GM23338 (cell line): ENCODE data around the gene SORD. TPM values are rescaled to one million over a fixed set of nuclear protein-coding genes. Genes with fewer than 3 reads are reported as not detected.
A peak's percentile ranks its signal among the peaks of the same experiment; 100 is the strongest.

Experiments used
- ATAC-seq: fragments of 200-7000 bp; cut with Tn5 transposase; 3 replicates; pipeline ENCODE4 v1.9.1; 2020
- DNase-seq: peaks from one replicate; pipeline ENCODE4 v3.0.0-alpha.2; 2015; ENCODE audit warnings: low spot score
- H2AFZ ChIP-seq: fragments of 200-600 bp; sonication (generic); 2 replicates; pipeline ENCODE4 v1.8.0; 2016; ENCODE audit warnings: antibody characterized with exemption, mild to moderate bottlenecking, moderate library complexity
- H3F3A ChIP-seq: fragments of 200-600 bp; sonication (generic); replicated peaks from 2 replicates; pipeline ENCODE4 v1.8.0; 2017; ENCODE audit warnings: antibody characterized with exemption, mixed run types, low read depth
- H3K27ac ChIP-seq: fragments of 200-600 bp; sonication (generic); 2 replicates; pipeline ENCODE4 v1.6.1; 2016; ENCODE audit warnings: low read depth
- H3K27me3 ChIP-seq: fragments of 200-600 bp; sonication (generic); 2 replicates; pipeline ENCODE4 v1.8.0; 2016; ENCODE audit warnings: mild to moderate bottlenecking, mixed run types, moderate library complexity; ENCODE audit not compliant: insufficient read depth
- H3K36me3 ChIP-seq: fragments of 200-600 bp; sonication (generic); 2 replicates; pipeline ENCODE4 v1.8.0; 2016; ENCODE audit warnings: mild to moderate bottlenecking; ENCODE audit not compliant: insufficient read depth
- H3K4me1 ChIP-seq: fragments of 200-600 bp; sonication (generic); 2 replicates; pipeline ENCODE4 v1.8.0; 2016; ENCODE audit warnings: mild to moderate bottlenecking, moderate library complexity; ENCODE audit not compliant: insufficient read depth
- H3K4me2 ChIP-seq: fragments of 200-600 bp; sonication (generic); 2 replicates; pipeline ENCODE4 v1.7.1; 2017; ENCODE audit warnings: mixed run types
- H3K4me3 ChIP-seq: fragments of 200-600 bp; sonication (generic); 2 replicates; pipeline ENCODE4 v1.6.1; 2016; ENCODE audit warnings: mixed run types
- H3K79me2 ChIP-seq: fragments of 200-600 bp; sonication (generic); replicated peaks from 2 replicates; pipeline ENCODE4 v1.8.0; 2017; ENCODE audit warnings: mild to moderate bottlenecking; ENCODE audit not compliant: insufficient read depth
- H3K9me2 ChIP-seq: fragments of 200-600 bp; sonication (generic); 2 replicates; pipeline ENCODE4 v1.8.0; 2017; ENCODE audit not compliant: insufficient read depth
- H4K20me1 ChIP-seq: fragments of 200-600 bp; sonication (generic); replicated peaks from 2 replicates; pipeline ENCODE4 v1.8.0; 2017; ENCODE audit warnings: mild to moderate bottlenecking; ENCODE audit not compliant: insufficient read depth
- H3K27ac Mint-ChIP-seq: 2 replicates; pipeline ENCODE4 v1.8.0; 2020; ENCODE audit warnings: inconsistent platforms, mild to moderate bottlenecking, moderate library complexity, mixed read lengths
- H3K27me3 Mint-ChIP-seq: 3 replicates; pipeline ENCODE4 v1.8.0; 2022; ENCODE audit warnings: low read depth, mild to moderate bottlenecking, moderate library complexity, mixed read lengths, inconsistent platforms; ENCODE audit not compliant: insufficient read depth, poor library complexity
- H3K36me3 Mint-ChIP-seq: 3 replicates; pipeline ENCODE4 v1.8.0; 2021; ENCODE audit warnings: low read depth, mild to moderate bottlenecking, inconsistent platforms, moderate library complexity, mixed read lengths
- H3K4me1 Mint-ChIP-seq: 3 replicates; pipeline ENCODE4 v1.8.0; 2020; ENCODE audit warnings: mild to moderate bottlenecking, inconsistent platforms, mixed read lengths
- H3K4me3 Mint-ChIP-seq: 3 replicates; pipeline ENCODE4 v1.8.0; 2021; ENCODE audit warnings: moderate library complexity, mild to moderate bottlenecking, inconsistent platforms, mixed read lengths
- H3K9me3 Mint-ChIP-seq: 3 replicates; pipeline ENCODE4 v1.8.0; 2020; ENCODE audit warnings: moderate library complexity, mild to moderate bottlenecking, inconsistent platforms, mixed read lengths
- CTCF ChIP-seq, 2 experiments: fragments of 200-600 bp in 1 of 2; sonication (generic) in 1 of 2; conservative IDR thresholded peaks; 2 replicates each; pipeline versions ENCODE4 v1.5.1 to v1.6.1; 2016 to 2017; ENCODE audit warnings: antibody characterized with exemption in 2 of 2, low read depth in 2 of 2, mild to moderate bottlenecking in 2 of 2, moderate library complexity in 1 of 2
- EZH2 ChIP-seq: fragments of 200-600 bp; sonication (generic); IDR thresholded peaks from one replicate; pipeline ENCODE4 v1.8.0; 2017; ENCODE audit warnings: antibody characterized with exemption, mild to moderate bottlenecking, low read depth; ENCODE audit not compliant: unreplicated experiment
- EZH2phosphoT487 ChIP-seq: fragments of 200-600 bp; sonication (generic); IDR thresholded peaks from one replicate; pipeline ENCODE4 v1.8.1; 2018; ENCODE audit warnings: antibody characterized with exemption; ENCODE audit not compliant: unreplicated experiment
- NANOG ChIP-seq: IDR thresholded peaks from 2 replicates; pipeline ENCODE4 v1.6.1; 2016; ENCODE audit warnings: antibody characterized with exemption, borderline replicate concordance
- POLR2AphosphoS5 ChIP-seq: IDR thresholded peaks from 2 replicates; pipeline ENCODE4 v1.6.1; 2016; ENCODE audit warnings: antibody characterized with exemption, low read depth
- REST ChIP-seq: IDR thresholded peaks from one replicate; pipeline ENCODE4 v1.6.1; 2018; ENCODE audit warnings: antibody characterized with exemption; ENCODE audit not compliant: unreplicated experiment
- STAT1 ChIP-seq: IDR thresholded peaks from one replicate; pipeline ENCODE4 v1.6.1; 2016; ENCODE audit warnings: antibody characterized with exemption; ENCODE audit not compliant: unreplicated experiment
- polyA plus RNA-seq: library from polyadenylated mRNA; unstranded; fragments of >200 nt; fragmentation: Nextera tagmentation; extraction: Ambion mirVana; gene quantifications from 2 replicates; pipeline ENCODE4 v1.2.1, GENCODE V29; 2016
- total RNA-seq: library from RNA; depleted of rRNA; stranded (reverse); fragments of >200 nt; shearing (Covaris generic); gene quantifications from 2 replicates; pipeline ENCODE4 v1.2.3, GENCODE V29; 2014

The SORD gene
- total and polyA plus RNA-seq, 2 experiments from 2014 or later, result 12.5 to 55.0 TPM

GRCh38 chr15:45116006-45116481 lies 93.0 kb downstream of the SORD start:
- H3K4me3 ChIP-seq, result peak overlapping the region; percentile 48
- Mint-ChIP-seq H3K27me3 (peaks cover 80% of the 10 kb centered on the region), H3K4me1 (peaks cover 27% of the 10 kb centered on the region), H3K27ac (no peak overlapping the region), H3K4me3 (peak overlapping the region; percentile 39; the same call in 1 of the 3 replicates), H3K9me3 (peaks cover 12% of the 10 kb centered on the region), H3K36me3 (no peaks in the 10 kb centered on the region; the same call in 2 of the 3 replicates)
- peak; percentile 99 for TF ChIP-seq EZH2
- TF ChIP-seq CTCF (conservative IDR thresholded peaks at IDR 0.05; ENCODE audit: low read depth in 2 of 2), result no peak
- H2AFZ ChIP-seq, result peak overlapping the region; percentile 56; the same call in 1 of the 2 replicates
- H3K4me1 ChIP-seq, result peaks cover 40% of the 10 kb centered on the region
- no peak overlapping the region for H3K27ac ChIP-seq
- ATAC-seq, result no peak
- no peak for DNase-seq
- H3K9me2 ChIP-seq, result no peaks in the 10 kb centered on the region
- H3K27me3 ChIP-seq, result peaks cover 91% of the 10 kb centered on the region
- peak overlapping the region; percentile 76 for H3K4me2 ChIP-seq
- H4K20me1 ChIP-seq, result peaks cover 4% of the 10 kb centered on the region; the same call in 1 of the 2 replicates
- no peaks in the 10 kb centered on the region for H3F3A ChIP-seq
- no peaks in the 10 kb centered on the region for H3K79me2 ChIP-seq
- H3K36me3 ChIP-seq, result no peaks in the 10 kb centered on the region

GRCh38 chr15:45116482-45117307 lies 93.7 kb downstream of the SORD start:
- ATAC-seq (peak; percentile 7), DNase-seq (peak; percentile 56)
- H2AFZ ChIP-seq, result peak overlapping the region; percentile 56; the same call in 1 of the 2 replicates

More at GRCh38 chr15:45116482-45117307, 93.7 kb downstream of the SORD start:
- peaks cover 92% of the 10 kb centered on the region for H3K27me3 ChIP-seq
- peak overlapping the region; percentile 63; the same call in 1 of the 3 replicates for H3K4me3 Mint-ChIP-seq
- no peaks in the 10 kb centered on the region for H3K9me2 ChIP-seq
- H3K27ac ChIP-seq, result no peak overlapping the region
- peaks cover 4% of the 10 kb centered on the region; the same call in 1 of the 2 replicates for H4K20me1 ChIP-seq
- H3K36me3 ChIP-seq, result no peaks in the 10 kb centered on the region
- H3K79me2 ChIP-seq, result no peaks in the 10 kb centered on the region
- H3K4me3 ChIP-seq, result peak overlapping the region; percentile 48
- peaks cover 78% of the 10 kb centered on the region for H3K27me3 Mint-ChIP-seq
- H3K27ac Mint-ChIP-seq, result no peak overlapping the region
- peaks cover 40% of the 10 kb centered on the region for H3K4me1 ChIP-seq
- no peaks in the 10 kb centered on the region for H3F3A ChIP-seq
- H3K4me2 ChIP-seq, result peak overlapping the region; percentile 76
- no peaks in the 10 kb centered on the region; the same call in 2 of the 3 replicates for H3K36me3 Mint-ChIP-seq
- peaks cover 12% of the 10 kb centered on the region for H3K9me3 Mint-ChIP-seq
- TF ChIP-seq POLR2AphosphoS5 (no peak), REST (no peak), EZH2 (peak; percentile 94), NANOG (no peak), EZH2phosphoT487 (peak; percentile 76), CTCF (conservative IDR thresholded peaks at IDR 0.05; ENCODE audit: low read depth in 2 of 2) (peak in 1 of 2 experiments; percentile 10; a peak in 1 of 4 replicates), STAT1 (no peak)
- peaks cover 27% of the 10 kb centered on the region for H3K4me1 Mint-ChIP-seq
